ENCODE results near the gene CRP.
"Not testable (repeated sequence)": the region's sequence is repeated elsewhere in the genome, so short reads cannot be mapped to it uniquely, and the experiment has no call there.

The CRP gene, protein sequence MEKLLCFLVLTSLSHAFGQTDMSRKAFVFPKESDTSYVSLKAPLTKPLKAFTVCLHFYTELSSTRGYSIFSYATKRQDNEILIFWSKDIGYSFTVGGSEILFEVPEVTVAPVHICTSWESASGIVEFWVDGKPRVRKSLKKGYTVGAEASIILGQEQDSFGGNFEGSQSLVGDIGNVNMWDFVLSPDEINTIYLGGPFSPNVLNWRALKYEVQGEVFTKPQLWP

GRCh38 chr1:159714529-159714928 lies at the start of gene CRP:
TSS of gene CRP (minus strand) at chr1:159714589. CDS start at chr1:159714485, 104 bp downstream.
- DNase-seq (ENCODE audit: low read depth), result no peak

GRCh38 chr1:159763686-159764085 lies 49.3 kb upstream of the CRP start:
- DNase-seq (ENCODE audit: low read depth), result no peak

DNA sequence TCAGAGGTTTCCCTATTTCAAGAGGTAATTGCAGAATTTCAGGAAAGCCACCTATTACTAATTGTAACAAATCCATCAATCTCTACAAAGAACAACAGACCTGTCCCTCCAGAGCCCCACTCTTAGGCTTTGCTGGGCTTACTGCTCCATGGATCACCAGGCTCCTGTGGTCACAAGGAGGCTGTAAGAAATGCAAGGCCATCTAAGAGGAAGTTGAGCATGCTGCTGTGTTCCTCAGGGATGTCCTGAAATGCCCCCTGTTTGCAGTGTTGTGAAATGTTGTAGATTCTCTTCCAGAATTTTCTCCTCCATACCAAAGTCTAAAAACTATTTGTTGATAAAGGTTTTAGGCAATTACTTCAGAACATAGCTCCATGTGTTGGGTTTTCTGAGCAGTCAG lies 42.0 kb upstream of the CRP start:
- DNase-seq (ENCODE audit: low read depth), result peak; percentile 73

- no peak for DNase-seq (ENCODE audit: low read depth)
Observed at GRCh38 chr1:159755451-159756007, 41.1 kb upstream of the CRP start.

DNA sequence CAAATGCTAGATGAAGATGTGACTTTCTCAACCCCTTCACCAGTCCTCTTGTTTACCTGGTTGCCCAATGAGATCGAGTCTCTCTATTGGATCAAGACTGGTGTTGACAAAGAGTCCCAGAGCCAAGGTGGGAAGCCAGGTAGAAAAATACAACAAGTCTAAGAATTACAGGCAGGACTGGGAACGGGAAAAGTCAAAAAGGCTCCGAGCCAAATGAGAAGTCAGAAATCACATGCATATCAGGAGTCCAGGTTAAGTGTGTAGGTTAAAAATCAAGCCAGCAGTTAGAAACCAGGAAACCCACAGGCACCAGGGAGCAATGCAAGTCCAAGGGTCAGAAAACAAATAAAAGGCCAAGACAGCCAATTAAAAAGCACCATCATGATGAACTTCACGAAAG lies 39.0 kb upstream of the CRP start:
- DNase-seq (ENCODE audit: low read depth), result no peak

DNA sequence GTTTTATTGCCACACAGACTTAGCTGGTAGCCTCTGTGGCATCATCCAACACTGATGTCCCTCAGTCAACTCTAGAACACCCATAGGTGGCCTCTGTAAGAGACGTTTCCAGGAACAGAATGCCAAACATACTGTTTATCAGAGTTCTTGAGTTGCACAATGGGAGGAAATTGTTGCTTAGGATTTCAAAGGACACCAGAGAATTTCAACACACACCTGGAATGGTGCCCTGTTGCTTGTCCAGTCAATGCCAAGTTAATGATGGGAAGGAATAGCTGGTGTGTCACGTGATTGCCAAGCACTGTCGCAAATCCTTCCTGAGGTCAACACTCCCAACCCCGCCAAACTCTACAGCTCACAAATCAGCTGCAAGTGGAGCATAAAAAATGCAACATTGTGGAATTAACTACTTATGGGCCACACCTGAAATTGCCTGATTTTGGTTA lies 37.8 kb upstream of the CRP start:
- peak; percentile 91 for DNase-seq (ENCODE audit: low read depth)

DNA sequence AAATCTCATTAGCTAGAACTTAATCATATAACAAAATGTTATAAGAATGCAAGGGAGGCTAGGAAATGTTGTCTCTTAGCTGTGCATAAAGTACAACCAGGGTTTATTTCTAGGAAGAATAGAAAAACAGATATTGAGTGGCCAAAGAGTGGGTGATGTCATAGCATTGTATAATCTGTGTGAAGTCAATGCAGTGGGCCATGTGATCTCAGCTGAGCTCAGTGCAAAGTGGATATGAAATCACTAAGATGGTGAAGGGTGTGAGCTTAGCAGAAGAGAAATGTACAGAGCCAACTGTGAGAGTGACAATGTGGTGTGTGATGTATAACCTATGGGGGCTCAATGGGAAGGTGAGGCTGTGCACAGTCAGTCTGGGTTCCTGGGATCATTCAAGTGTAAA lies 36.6 kb upstream of the CRP start:
- DNase-seq (ENCODE audit: low read depth), result peak; percentile 15

DNA sequence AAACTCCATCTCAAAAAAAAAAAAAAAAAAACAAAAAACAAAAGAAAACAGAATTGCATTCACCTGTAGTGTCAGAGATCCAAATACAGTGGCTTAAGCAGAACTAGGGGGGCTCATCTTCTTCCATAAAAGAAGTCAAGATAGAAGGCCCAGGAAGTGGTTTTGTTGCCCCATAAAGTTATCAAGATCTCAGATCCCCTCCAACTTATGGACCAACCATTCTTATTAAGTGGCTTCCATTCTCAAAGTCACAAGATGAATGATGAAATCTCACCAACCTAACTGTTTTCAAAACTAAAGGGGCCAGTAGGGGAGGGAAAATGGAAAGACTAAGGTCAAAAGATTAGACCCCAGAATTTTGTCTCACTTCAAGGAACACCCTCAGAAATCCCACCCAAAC lies 36.2 kb upstream of the CRP start:
- DNase-seq (ENCODE audit: low read depth), result no peak

- no peak for DNase-seq (ENCODE audit: low read depth)
Observed at GRCh38 chr1:159749630-159750029, 35.2 kb upstream of the CRP start.

GRCh38 chr1:159748370-159748769 lies 34.0 kb upstream of the CRP start:
- no peak for DNase-seq (ENCODE audit: low read depth)

DNA sequence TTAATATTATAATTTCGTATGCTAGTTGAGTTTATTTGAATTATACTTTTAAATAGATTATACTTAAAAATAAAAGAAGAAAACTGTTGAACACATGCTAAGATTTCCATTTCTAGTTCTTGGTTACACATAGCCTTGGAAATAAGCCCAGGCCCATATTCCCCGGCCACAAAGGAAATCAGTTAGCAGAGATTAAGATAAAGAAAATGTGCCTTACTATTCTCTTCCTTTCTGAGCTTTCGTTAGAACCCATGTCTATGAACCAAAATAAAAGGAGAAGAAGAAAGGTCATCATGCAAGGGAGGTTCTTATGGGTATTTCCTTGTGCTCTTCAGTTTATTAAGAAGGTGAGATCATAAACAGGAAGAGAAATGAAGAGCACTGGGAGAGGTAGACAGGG lies 32.3 kb upstream of the CRP start:
- DNase-seq (ENCODE audit: low read depth), result peak; percentile 61

GRCh38 chr1:159743651-159744410 lies 29.4 kb upstream of the CRP start:
- DNase-seq (ENCODE audit: low read depth), result no peak

DNA sequence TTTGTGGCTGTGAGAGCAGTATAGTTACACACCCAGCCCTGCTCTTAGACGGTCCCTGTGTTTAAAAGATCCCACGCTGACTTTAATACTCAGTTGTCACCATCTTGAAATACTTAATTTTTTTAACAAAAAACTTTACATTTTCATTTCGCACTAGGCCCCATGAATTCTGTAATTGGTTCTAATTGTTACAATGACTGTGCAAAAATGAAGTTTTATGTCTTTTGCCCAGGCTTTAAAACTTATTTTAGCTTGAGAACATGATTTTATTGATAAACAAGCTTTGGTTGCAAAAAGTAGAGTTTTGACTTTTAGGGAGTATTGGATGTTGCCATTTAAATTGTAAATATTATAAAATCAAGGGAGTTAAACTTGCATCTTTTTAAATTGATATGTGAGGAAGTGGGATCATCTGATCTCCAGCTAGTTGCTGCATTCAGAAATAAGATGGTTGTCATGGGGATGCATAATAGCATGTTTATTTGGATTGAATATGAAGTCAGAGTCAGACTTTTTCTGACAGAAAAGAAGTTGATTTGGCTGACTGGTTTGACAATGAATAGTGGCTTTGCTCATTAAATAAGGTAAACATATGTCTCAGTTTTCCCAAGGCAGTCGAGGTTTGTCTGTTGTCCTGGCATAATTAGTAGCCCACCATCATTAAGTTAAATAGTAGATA lies 23.0 kb upstream of the CRP start:
- DNase-seq (ENCODE audit: low read depth), result peak; percentile 9

- DNase-seq (ENCODE audit: low read depth), result not testable (repeated sequence)
Observed at GRCh38 chr1:159723188-159723587, 8.8 kb upstream of the CRP start.

DNA sequence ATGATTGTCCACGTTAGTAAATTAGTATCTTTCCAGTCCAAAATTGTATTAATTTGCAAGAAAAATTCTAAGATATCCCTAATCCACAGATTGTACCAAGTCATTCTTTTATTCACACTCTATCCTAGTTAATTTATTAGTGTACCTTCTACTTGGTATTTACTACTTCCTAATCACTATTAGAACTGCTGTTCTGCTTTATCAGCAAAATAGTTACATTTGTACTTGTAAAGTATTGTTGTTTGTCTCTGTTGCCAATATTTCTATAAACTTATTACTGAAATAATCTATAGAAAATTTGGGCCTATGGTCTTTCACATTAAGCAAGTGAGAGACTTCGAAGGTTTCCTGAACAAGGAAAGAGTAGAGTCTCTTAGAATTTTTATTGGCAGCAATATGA lies 5.6 kb upstream of the CRP start:
- no peak for DNase-seq (ENCODE audit: low read depth)

- DNase-seq (ENCODE audit: low read depth), result no peak
Observed at GRCh38 chr1:159715855-159716254, 1.5 kb upstream of the CRP start.

GRCh38 chr1:159712080-159712479 lies 2.3 kb downstream of the CRP start:
- DNase-seq (ENCODE audit: low read depth), result no peak

DNA sequence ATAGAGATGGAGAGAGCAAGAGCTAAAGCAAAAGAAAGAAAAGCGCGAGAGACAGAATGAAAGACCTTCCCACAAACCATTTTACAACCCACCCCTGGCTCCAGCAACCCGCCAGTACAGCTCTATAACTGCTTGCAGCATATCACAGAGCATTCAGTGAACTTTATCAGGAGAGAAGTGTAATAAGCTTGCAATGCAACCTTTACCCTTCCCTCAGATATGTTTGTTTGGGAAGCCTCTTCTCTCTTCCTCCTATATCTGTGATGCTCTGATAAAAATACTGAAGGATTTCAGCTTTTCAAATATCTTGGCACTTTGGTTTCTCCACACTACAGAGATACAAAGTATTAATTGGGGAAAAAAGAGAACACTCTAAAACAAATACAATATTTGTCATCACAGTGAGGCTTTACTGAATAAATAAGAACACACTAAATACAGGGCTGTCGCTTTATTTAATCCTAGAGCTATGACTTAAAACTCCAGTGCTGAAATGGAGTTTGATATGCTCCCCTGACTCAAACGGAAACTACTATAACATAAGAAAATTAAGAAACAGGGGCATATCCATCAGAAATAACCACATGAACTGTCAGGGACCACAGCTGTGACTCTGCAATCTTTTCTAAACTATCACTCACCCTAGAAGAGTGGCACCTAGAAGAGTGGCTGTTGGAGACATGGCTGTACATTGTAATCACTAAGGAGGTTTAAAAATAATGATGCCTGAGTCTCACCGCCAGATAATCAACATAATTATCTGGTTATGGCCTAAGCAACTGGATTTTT lies 6.7 kb downstream of the CRP start:
- no peak for DNase-seq (ENCODE audit: low read depth)

- no peak for DNase-seq (ENCODE audit: low read depth)
Observed at GRCh38 chr1:159705904-159706256, 8.5 kb downstream of the CRP start.

DNA sequence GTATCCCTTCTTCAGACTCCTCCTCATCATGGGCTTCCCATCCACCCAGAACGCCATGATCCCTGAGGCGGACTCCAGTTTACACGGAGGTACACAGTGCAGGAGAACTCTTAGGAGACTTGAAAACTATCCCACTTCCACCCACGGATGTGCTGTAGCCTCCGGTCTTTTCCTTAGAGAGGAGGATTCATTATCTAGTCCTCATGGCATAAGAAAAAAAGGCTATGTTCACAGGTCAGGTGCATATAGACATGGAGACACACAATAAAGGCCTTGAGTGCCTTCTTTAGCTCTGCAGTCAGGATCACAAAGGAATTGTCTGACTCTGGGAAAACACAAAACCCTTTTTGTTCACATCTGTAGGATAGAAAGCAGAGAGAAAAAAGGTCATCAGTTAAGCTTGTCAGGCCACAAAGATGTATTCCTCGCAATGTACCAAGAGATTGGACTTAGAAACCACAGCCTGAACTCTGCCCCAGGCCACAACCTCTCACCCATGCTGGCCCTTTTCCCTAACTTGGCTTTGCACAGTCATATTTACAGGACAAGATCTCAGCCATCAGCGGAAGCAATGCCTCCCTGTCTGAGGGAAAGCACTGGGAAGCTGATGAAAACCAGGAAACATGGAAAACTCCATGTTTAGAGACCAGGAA lies 9.0 kb downstream of the CRP start:
- DNase-seq (ENCODE audit: low read depth), result no peak

GRCh38 chr1:159704481-159704880 lies 9.9 kb downstream of the CRP start:
- no peak for DNase-seq (ENCODE audit: low read depth)

GRCh38 chr1:159700312-159700711 lies 14.1 kb downstream of the CRP start:
- DNase-seq (ENCODE audit: low read depth), result no peak
